GM12873 (cell line): ENCODE results near the gene ANKRD53.
A peak's percentile ranks its signal among the peaks of the same experiment; 100 is the strongest.

Experiments used
- TF ChIP-seq, protein P1 (sequence below): IDR thresholded peaks from 2 replicates; pipeline ENCODE4 v1.5.1; 2012; ENCODE audit warnings: low read depth, mild to moderate bottlenecking, moderate library complexity, low read length, control low read depth; ENCODE audit not compliant: insufficient read depth; ENCODE audit errors: missing control alignments

ANKRD53 gene

DNA sequence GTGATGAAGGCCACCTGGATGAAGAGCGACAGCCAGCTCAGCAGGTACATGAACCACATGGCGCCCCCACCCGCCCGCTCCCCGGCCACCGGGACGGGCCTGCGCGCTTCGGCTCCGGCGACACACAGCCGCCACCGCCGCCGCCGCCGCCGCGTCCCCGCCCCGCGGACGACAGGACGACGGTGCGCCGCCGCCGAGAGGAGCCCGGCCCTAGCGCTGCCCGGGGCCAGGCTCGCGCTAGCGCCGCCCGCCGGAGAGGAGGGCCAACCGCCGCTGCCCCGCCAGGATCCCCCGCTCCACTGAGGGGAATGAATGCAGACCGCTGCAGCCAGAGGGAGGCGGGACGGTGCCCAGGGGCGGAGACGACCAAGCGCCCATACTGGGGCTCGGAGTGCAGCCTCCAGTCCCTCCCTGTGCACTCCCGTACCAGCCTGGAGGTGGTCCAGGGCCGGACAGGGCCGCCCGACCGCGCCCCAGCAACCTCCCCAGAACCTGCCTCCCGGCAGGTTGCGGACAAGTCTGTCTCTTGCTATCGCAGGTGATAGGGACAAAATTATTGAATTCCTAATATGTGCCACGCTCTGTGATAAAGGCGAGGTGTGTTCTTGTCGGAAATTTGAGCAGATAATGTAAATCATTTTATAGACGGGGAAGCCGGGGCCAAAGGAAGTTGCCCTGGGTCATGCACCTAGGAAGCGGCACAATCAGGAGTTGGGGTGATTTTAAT, 16.4 kb downstream of the ANKRD53 start, which contains the start of gene TEX261:
Gene TEX261, minus strand, starts transcription at position 175 of the 727 bp plus-strand sequence. Its CDS starts 116 bp downstream, at position 59.
- TF ChIP-seq, protein P1, sequence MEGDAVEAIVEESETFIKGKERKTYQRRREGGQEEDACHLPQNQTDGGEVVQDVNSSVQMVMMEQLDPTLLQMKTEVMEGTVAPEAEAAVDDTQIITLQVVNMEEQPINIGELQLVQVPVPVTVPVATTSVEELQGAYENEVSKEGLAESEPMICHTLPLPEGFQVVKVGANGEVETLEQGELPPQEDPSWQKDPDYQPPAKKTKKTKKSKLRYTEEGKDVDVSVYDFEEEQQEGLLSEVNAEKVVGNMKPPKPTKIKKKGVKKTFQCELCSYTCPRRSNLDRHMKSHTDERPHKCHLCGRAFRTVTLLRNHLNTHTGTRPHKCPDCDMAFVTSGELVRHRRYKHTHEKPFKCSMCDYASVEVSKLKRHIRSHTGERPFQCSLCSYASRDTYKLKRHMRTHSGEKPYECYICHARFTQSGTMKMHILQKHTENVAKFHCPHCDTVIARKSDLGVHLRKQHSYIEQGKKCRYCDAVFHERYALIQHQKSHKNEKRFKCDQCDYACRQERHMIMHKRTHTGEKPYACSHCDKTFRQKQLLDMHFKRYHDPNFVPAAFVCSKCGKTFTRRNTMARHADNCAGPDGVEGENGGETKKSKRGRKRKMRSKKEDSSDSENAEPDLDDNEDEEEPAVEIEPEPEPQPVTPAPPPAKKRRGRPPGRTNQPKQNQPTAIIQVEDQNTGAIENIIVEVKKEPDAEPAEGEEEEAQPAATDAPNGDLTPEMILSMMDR: peak; percentile 67

DNA sequence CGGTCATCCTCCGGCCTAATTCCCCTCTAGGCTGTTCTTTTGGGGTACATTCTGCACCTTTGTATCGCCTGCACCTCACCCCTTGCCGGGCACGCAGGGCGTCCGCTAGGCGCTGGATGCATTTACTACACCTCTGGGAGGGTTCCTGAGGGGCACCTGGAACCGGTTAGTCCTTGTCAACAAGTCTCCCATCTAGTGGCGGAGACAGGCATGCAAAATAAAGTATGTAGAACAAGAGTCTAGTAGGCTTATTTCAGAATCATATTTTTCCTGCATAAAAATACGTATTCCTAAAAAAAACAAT, 16.9 kb downstream of the ANKRD53 start:
- TF ChIP-seq, protein P1: peak; percentile 51

DNA sequence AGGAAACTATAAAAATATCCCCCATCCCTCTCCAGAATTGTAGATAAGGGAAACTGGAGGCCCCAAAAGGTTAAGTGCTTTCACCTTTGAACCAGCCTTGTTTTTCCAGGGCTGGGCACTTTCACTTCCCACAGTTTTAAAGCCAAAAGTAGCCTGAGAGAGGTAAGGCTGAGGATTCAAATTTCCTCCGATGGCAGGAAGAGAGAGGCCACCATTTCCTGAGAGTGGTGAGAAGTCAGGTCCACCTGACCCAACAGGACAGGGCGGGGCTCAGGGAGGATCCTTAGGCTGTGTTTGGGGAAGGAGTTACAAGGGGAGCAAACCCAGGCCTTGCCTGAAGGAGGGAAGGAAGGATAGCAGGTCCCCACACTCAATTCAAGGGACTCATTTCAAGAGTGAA, 20.9 kb downstream of the ANKRD53 start:
- TF ChIP-seq, protein P1: no peak

DNA sequence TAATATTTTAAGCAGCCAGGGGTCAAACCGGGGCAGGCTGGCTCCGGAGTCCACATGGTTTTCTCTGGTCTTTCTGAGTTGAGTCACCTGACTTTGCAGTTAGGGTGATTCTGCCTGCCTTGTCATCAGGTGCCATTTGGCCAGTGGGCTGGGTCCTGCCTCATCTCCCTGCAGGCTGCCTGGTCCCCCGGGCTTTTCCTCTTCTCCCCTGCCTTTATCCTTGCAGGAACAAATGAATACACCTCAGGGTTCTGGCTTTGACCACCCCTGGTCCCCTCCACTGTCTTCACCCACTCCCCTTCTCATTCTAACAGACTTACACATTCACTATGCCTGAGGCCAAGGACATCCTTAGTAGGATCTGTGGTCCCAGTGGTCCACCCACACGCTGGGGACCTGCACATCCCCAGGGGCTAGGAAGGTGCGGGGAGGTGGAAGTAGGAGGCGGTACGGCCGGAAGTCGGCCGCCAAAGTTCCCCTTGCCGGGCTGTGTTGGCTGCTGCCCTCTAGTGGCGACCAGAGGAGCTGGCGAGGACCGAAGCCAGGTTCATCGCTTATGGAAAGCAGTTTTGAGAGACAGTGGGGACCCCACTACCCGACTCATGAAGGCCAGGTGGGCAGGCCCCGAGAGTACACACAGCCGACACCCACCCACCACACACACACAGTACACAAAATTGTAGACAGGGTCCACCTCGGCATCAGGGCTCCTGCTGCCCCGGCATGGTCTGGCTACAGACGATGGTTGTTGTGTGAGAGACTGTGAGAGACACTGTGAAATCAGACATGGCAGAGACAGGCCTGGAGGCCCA, 22.6 kb downstream of the ANKRD53 start:
- TF ChIP-seq, protein P1: peak; percentile 95

DNA sequence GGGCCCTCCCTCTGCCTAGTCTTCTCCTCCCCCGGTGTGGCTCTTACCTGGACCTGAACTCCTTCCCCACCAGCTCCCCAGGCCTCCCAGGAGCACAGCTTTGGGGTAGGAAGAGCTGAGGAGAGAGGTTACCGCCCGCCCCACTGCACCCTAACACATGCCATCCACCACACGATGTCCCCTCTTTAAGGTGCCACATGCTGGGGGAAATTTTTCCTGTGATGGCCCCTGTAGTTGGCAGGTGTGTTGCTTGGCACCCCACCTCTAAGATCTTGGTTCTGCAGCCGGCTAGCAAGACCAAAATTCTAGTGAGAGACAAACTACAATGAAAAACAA, 23.1 kb downstream of the ANKRD53 start:
- TF ChIP-seq, protein P1: no peak

DNA sequence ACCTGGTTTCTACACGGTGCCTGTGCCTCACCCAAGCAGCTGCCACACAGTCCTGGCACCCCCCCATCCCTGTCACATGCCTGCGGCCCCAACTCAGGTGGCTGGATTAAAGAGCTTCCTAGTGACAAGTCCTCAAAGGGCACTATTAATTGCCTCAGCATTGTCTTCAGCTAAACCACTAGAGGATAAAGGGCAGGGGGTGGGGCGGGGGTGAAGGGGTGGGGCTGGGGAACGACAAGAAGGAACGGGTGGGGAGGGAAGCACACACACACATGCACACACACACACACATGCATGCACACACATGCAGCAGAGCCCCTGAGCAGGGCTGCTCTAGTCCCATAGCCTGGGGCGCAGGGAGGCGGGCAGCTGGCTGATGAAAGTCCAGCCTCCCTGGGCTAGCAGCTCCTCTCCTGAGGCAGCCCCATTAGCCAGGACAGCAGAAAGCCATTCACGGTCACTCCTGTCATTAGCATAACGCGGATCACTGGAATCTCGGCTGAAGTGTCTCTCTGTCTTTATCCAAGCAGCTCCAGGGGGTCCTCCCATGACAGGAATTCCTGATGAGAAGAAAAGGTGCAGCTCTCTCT, 23.6 kb downstream of the ANKRD53 start:
- TF ChIP-seq, protein P1: no peak

DNA sequence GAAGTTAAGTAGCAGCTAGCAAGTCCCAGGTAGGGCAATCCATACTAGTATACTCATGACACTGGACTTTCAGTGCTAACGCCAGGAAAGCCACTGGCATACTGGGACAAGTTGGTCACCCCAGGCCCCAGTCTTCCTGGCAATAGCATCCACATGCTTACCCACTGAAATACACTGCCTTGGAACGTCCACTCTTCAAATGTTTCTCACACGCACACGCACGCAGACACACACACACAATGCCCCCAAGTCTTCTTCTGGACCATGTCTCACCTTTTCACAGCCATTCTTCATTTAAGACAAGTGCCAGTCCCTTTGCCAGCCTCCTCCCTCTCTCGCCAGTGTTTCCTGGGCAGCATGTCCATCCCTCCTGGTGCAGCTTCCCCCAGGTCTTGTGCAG, 25.0 kb downstream of the ANKRD53 start:
- TF ChIP-seq, protein P1: no peak
